ENCODE measurements around the gene TREM1. TPM values are rescaled to one million over a fixed set of nuclear protein-coding genes. Genes with fewer than 3 reads are reported as not detected.
"Not testable (repeated sequence)": the region's sequence is repeated elsewhere in the genome, so short reads cannot be mapped to it uniquely, and the experiment has no call there.

Gene TREM1
- total RNA-seq, 2 experiments from 2014 or later: 0.19 to 0.51 TPM

DNA sequence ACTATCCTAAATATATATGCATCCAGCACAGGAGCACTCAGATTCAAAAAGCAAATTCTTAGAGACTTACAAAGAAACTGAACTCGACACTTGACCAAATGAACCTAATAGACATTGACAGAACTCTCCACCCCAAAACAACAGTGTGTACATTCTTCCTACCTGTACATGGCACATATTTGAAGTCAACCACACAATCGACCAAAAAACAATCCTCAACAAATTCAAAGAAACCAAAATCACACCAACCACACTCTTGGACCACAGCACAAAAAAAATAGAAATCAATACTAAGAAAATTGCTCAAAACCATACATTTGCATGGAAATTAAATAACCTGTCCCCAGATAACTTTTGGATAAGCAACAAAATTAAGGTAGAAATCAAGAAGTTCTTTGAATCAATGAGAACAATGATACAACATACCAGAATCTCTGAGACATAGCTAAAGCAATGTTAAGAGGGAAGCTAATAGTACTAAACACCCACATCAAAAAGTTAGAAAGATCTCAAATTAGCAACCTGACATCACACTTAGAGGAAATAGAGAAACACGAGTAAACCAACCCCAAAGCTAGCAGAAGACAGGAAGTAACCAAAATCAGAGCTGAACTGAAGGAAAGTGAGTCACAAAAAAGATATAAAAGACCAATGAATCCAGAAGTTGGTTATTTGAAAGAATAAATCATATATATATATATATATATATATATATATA is 12.5 kb upstream of the TREM1 start:
- Histone ChIP-seq H3K27ac (ENCODE audit: low read depth, low read length, poor library complexity, severe bottlenecking) (peak overlapping the region; percentile 7), H3K4me1 (ENCODE audit: insufficient read depth, low read length, poor library complexity, severe bottlenecking) (peaks cover 15% of the 10 kb centered on the region), H3K4me3 (ENCODE audit: low read depth, low read length, poor library complexity, severe bottlenecking) (peak overlapping the region; percentile 18), H3K36me3 (ENCODE audit: insufficient read depth, low read length) (no peaks in the 10 kb centered on the region), H3K79me2 (ENCODE audit: insufficient read depth, low read depth, low read length) (no peaks in the 10 kb centered on the region), H3K4me2 (ENCODE audit: low read length) (peak overlapping the region; percentile 51), H2AFZ (ENCODE audit: low read length) (peak overlapping the region; percentile 64), H3K9me2 (ENCODE audit: insufficient read depth, low read length) (no peaks in the 10 kb centered on the region), H3K9me3 (ENCODE audit: low read length) (peaks cover 26% of the 10 kb centered on the region; the same call in 1 of the 2 replicates), H4K20me1 (ENCODE audit: insufficient read depth, low read length) (no peaks in the 10 kb centered on the region; the same call in 1 of the 2 replicates)
- POLR2A ChIA-PET: interaction anchor here (0.6 to 1.0 kb wide), 3 partner anchors 9 to 19 kb away, joined by 3 to 5 read pairs (median 4); no protein-coding TSS in a partner anchor
- DNase-seq (ENCODE audit: low spot score): peak; percentile 55
- no peak for TF ChIP-seq EZH2phosphoT487 (IDR thresholded peaks at IDR 0.05; ENCODE audit: borderline replicate concordance, low read depth, low read length)
- TF ChIP-seq, protein P1, sequence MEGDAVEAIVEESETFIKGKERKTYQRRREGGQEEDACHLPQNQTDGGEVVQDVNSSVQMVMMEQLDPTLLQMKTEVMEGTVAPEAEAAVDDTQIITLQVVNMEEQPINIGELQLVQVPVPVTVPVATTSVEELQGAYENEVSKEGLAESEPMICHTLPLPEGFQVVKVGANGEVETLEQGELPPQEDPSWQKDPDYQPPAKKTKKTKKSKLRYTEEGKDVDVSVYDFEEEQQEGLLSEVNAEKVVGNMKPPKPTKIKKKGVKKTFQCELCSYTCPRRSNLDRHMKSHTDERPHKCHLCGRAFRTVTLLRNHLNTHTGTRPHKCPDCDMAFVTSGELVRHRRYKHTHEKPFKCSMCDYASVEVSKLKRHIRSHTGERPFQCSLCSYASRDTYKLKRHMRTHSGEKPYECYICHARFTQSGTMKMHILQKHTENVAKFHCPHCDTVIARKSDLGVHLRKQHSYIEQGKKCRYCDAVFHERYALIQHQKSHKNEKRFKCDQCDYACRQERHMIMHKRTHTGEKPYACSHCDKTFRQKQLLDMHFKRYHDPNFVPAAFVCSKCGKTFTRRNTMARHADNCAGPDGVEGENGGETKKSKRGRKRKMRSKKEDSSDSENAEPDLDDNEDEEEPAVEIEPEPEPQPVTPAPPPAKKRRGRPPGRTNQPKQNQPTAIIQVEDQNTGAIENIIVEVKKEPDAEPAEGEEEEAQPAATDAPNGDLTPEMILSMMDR (conservative IDR thresholded peaks at IDR 0.05; ENCODE audit: low read length): no peak
- CTCF ChIA-PET (ENCODE audit: unreplicated experiment): no interaction called here
- no TSS peak for BruUV-seq (replicated peaks)
- intact Hi-C loops (cut with micrococcal nuclease; ENCODE audit: unreplicated experiment): no loop called here

DNA sequence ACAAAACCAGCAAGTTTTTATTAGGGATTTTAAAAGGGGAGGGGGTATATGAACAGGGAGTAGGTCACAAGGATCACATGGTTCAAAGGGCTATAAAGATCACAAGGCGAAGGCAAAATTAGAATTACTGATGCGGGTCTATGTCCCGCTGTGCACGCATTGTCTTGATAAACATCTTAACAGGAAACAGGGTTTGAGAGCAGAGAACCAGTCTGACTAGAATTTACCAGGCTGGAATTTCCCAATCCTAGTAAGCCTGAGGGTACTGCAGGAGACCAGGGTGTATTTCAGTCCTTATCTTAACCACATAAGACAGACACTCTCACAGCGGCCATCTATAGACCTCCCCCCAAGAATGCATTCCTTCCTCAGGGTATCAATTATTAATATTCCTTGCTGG is 10.8 kb upstream of the TREM1 start:
- POLR2A ChIA-PET; intact Hi-C loops (cut with micrococcal nuclease; ENCODE audit: unreplicated experiment); H4K20me1 ChIP-seq (ENCODE audit: insufficient read depth, low read length): not testable (repeated sequence)

DNA sequence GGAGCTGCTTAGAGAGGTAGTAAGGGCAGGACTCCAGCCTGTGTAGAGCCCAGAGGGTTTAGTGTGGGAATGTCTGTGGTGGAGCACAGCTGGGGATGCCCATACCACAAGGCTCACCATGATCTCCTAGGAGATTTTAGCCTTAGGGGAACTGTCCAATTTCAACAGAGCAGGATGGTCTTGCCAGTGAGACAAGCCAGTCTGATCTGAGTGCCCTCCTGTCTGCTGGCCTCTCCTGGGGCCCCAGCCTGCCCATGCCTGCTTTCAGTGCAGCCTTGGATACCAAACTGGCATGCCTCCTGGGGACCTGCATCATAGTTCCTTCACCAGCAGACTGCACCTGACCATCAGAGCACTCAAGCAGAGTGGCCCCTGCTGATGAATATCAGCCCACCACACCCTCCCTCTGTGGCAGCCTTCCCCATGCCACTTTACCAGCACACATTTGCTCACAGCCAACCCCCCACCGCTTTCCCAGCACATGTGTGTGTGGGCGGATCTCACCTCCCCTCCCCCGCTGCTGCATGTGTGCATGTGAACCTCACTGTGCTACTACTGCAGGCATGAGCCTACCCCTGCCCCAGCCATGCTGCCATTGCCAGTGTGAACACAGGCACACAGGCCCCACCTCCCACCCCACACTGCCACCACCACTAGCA is 7.9 kb upstream of the TREM1 start:
- peaks cover 10% of the 10 kb centered on the region; the same call in 1 of the 2 replicates for H3K9me3 ChIP-seq (ENCODE audit: low read length)
- POLR2A ChIA-PET: interaction anchor here (1.3 kb wide), 1 partner anchor 9 kb away, joined by 3 read pairs; no protein-coding TSS in a partner anchor
- no peak overlapping the region for H3K27ac ChIP-seq (ENCODE audit: low read depth, low read length, poor library complexity, severe bottlenecking)
- TF ChIP-seq EZH2phosphoT487 (IDR thresholded peaks at IDR 0.05; ENCODE audit: borderline replicate concordance, low read depth, low read length): no peak
- TF ChIP-seq, protein P1 (conservative IDR thresholded peaks at IDR 0.05; ENCODE audit: low read length): no peak
- no peak for DNase-seq (ENCODE audit: low spot score)
- no TSS peak for BruUV-seq (replicated peaks)
- H3K4me1 ChIP-seq (ENCODE audit: insufficient read depth, low read length, poor library complexity, severe bottlenecking): peaks cover 10% of the 10 kb centered on the region
- H3K79me2 ChIP-seq (ENCODE audit: insufficient read depth, low read depth, low read length): no peaks in the 10 kb centered on the region
- no peak overlapping the region for H3K4me2 ChIP-seq (ENCODE audit: low read length)
- CTCF ChIA-PET (ENCODE audit: unreplicated experiment): no interaction called here
- H4K20me1 ChIP-seq (ENCODE audit: insufficient read depth, low read length): no peaks in the 10 kb centered on the region
- no peaks in the 10 kb centered on the region for H3K36me3 ChIP-seq (ENCODE audit: insufficient read depth, low read length)
- H3K9me2 ChIP-seq (ENCODE audit: insufficient read depth, low read length): no peaks in the 10 kb centered on the region
- H3K4me3 ChIP-seq (ENCODE audit: low read depth, low read length, poor library complexity, severe bottlenecking): no peak overlapping the region
- no peak overlapping the region for H2AFZ ChIP-seq (ENCODE audit: low read length)
- intact Hi-C loops (cut with micrococcal nuclease; ENCODE audit: unreplicated experiment): no loop called here

More for the DNA sequence above, 10.8 kb upstream of the TREM1 start:
- H2AFZ ChIP-seq (ENCODE audit: low read length); H3K79me2 ChIP-seq (ENCODE audit: insufficient read depth, low read depth, low read length); H3K27ac ChIP-seq (ENCODE audit: low read depth, low read length, poor library complexity, severe bottlenecking); DNase-seq (ENCODE audit: low spot score); H3K36me3 ChIP-seq (ENCODE audit: insufficient read depth, low read length); BruUV-seq (replicated peaks); H3K4me3 ChIP-seq (ENCODE audit: low read depth, low read length, poor library complexity, severe bottlenecking); H3K4me2 ChIP-seq (ENCODE audit: low read length); CTCF ChIA-PET (ENCODE audit: unreplicated experiment); H3K9me2 ChIP-seq (ENCODE audit: insufficient read depth, low read length): not testable (repeated sequence)
- Histone ChIP-seq H3K4me1 (ENCODE audit: insufficient read depth, low read length, poor library complexity, severe bottlenecking) (peaks cover 15% of the 10 kb centered on the region), H3K9me3 (ENCODE audit: low read length) (peaks cover 26% of the 10 kb centered on the region; the same call in 1 of the 2 replicates)
